SK-N-SH (cell line): ENCODE measurements around the gene SCN3A. TPM values are rescaled to one million over a fixed set of nuclear protein-coding genes. Genes with fewer than 3 reads are reported as not detected.

Experiments
- CTCF ChIA-PET: fragments of 300-600, 350-600 bp; formaldehyde crosslinking; extraction: SDS; loops from one replicate; lab custom pipeline; 2021; lab: Yijun Ruan, JAX
- POLR2A ChIA-PET: fragments of 350-600 bp; sonication (Branson Sonifier 250); formaldehyde crosslinking; extraction: SDS; loops from one replicate; lab custom pipeline; 2020; ENCODE audit warnings: antibody characterized with exemption, inconsistent platforms; lab: Yijun Ruan, JAX
- DNase-seq: peaks from one replicate; pipeline ENCODE4 v3.0.0; 2012
- H2AFZ ChIP-seq: fragments of 200-600 bp; sonication (generic); 2 replicates; pipeline ENCODE4 v1.8.1; 2016; ENCODE audit warnings: antibody characterized with exemption, mild to moderate bottlenecking, low read depth
- H3F3A ChIP-seq: fragments of 200-600 bp; sonication (generic); replicated peaks from 2 replicates; pipeline ENCODE3; 2016; ENCODE audit warnings: antibody characterized with exemption, mild to moderate bottlenecking; ENCODE audit not compliant: insufficient read depth
- H3K27ac ChIP-seq, 2 experiments: fragments of 200-500 bp in 1 of 2; fragments of 200-600 bp in 1 of 2; sonication (Bioruptor generic) in 1 of 2; sonication (generic), shearing (Covaris generic) in 1 of 2; 2 replicates each; pipeline versions ENCODE4 v1.5.1 to v1.6.1; 2014 to 2016; ENCODE audit warnings: low read depth in 2 of 2, inconsistent platforms in 1 of 2, low read length in 1 of 2, mild to moderate bottlenecking in 1 of 2, mixed read lengths in 1 of 2
- H3K27me3 ChIP-seq: fragments of 200-600 bp; sonication (generic), shearing (Covaris generic); 2 replicates; pipeline ENCODE4 v1.6.1; 2016; ENCODE audit warnings: mixed run types; ENCODE audit not compliant: insufficient read depth
- H3K36me3 ChIP-seq, 2 experiments: fragments of 200-500 bp in 1 of 2; fragments of 200-600 bp in 1 of 2; sonication (Bioruptor generic) in 1 of 2; sonication (generic) in 1 of 2; replicated peaks in 1 of 2; 2 replicates each; pipeline versions ENCODE3 to v1.5.1; 2014 to 2016; ENCODE audit warnings: low read length in 1 of 2, mild to moderate bottlenecking in 1 of 2; ENCODE audit not compliant: insufficient read depth in 2 of 2, control insufficient read depth in 1 of 2
- H3K4me1 ChIP-seq, 2 experiments: fragments of 200-500 bp in 1 of 2; fragments of 200-600 bp in 1 of 2; sonication (Bioruptor generic) in 1 of 2; sonication (generic), shearing (Covaris generic) in 1 of 2; 2 replicates each; pipeline versions ENCODE4 v1.5.1 to v1.6.1; 2014 to 2016; ENCODE audit warnings: low read depth in 1 of 2, low read length in 1 of 2, mixed run types in 1 of 2; ENCODE audit not compliant: insufficient read depth in 2 of 2, control insufficient read depth in 1 of 2
- H3K4me2 ChIP-seq: fragments of 200-600 bp; sonication (generic), shearing (Covaris generic); 2 replicates; pipeline ENCODE4 v1.6.1; 2017; ENCODE audit warnings: mixed run types
- H3K4me3 ChIP-seq, 2 experiments: fragments of 200-500 bp in 1 of 2; fragments of 200-600 bp in 1 of 2; sonication (Bioruptor generic) in 1 of 2; sonication (generic), shearing (Covaris generic) in 1 of 2; 2 replicates each; pipeline versions ENCODE4 v1.5.1 to v1.8.1; 2014 to 2016; ENCODE audit warnings: low read depth in 2 of 2, inconsistent platforms in 1 of 2, low read length in 1 of 2, mild to moderate bottlenecking in 1 of 2, mixed read lengths in 1 of 2, moderate library complexity in 1 of 2
- H3K79me2 ChIP-seq: fragments of 200-600 bp; sonication (generic); 2 replicates; pipeline ENCODE4 v1.8.1; 2017; ENCODE audit warnings: mild to moderate bottlenecking; ENCODE audit not compliant: insufficient read depth
- H3K9ac ChIP-seq: fragments of 200-600 bp; sonication (generic); 2 replicates; pipeline ENCODE4 v1.6.1; 2017; ENCODE audit warnings: mixed run types
- H3K9me2 ChIP-seq: fragments of 200-600 bp; sonication (generic); 2 replicates; pipeline ENCODE4 v1.6.1; 2017; ENCODE audit warnings: mixed run types
- H3K9me3 ChIP-seq: fragments of 200-600 bp; sonication (generic); 2 replicates; pipeline ENCODE4 v1.6.1; 2017; ENCODE audit warnings: mixed run types, mild to moderate bottlenecking, moderate library complexity
- H4K20me1 ChIP-seq: fragments of 200-600 bp; sonication (generic); 2 replicates; pipeline ENCODE4 v1.6.1; 2017; ENCODE audit warnings: mild to moderate bottlenecking, mixed run types; ENCODE audit not compliant: insufficient read depth
- CHD2 ChIP-seq: fragments of 150-350 bp; IDR thresholded peaks from 2 replicates; pipeline ENCODE4 v1.6.1; 2018; ENCODE audit warnings: low read length; ENCODE audit not compliant: partially characterized antibody
- CTCF ChIP-seq: fragments of 200-600 bp; sonication (generic); IDR thresholded peaks from 2 replicates; pipeline ENCODE4 v1.6.1; 2017; ENCODE audit warnings: antibody characterized with exemption, mild to moderate bottlenecking, moderate library complexity
- ELF1 ChIP-seq: IDR thresholded peaks from 2 replicates; pipeline ENCODE4 v1.4.0; 2012
- EZH2phosphoT487 ChIP-seq: fragments of 200-600 bp; sonication (generic); IDR thresholded peaks from 2 replicates; pipeline ENCODE4 v1.6.1; 2017; ENCODE audit warnings: low read depth, mixed run types, mild to moderate bottlenecking, antibody characterized with exemption, moderate library complexity, borderline replicate concordance
- FOXJ3 ChIP-seq: sonication (generic); formaldehyde crosslinking; IDR thresholded peaks from 2 replicates; pipeline ENCODE4 v1.5.1; 2020; ENCODE audit warnings: mild to moderate bottlenecking, missing genetic modification reagents
- GABPA ChIP-seq: IDR thresholded peaks from 2 replicates; pipeline ENCODE4 v1.4.0; 2012; ENCODE audit warnings: low read depth, mild to moderate bottlenecking
- JUND ChIP-seq: IDR thresholded peaks from 2 replicates; pipeline ENCODE4 v1.4.0; 2012
- MXI1 ChIP-seq: IDR thresholded peaks from 2 replicates; pipeline ENCODE4 v1.6.1; 2012; ENCODE audit warnings: mild to moderate bottlenecking, low read depth, low read length, improper control_type of control experiment
- NFIC ChIP-seq: IDR thresholded peaks from 2 replicates; pipeline ENCODE4 v1.4.0; 2012; ENCODE audit warnings: borderline replicate concordance
- POLR2AphosphoS5 ChIP-seq: IDR thresholded peaks from 2 replicates; pipeline ENCODE4 v1.6.1; 2012; ENCODE audit warnings: low read depth, low read length
- RAD21 ChIP-seq: IDR thresholded peaks from 2 replicates; pipeline ENCODE4 v1.6.1; 2012; ENCODE audit warnings: mild to moderate bottlenecking, low read length
- SMC3 ChIP-seq: IDR thresholded peaks from 2 replicates; pipeline ENCODE4 v1.6.1; 2012; ENCODE audit warnings: low read depth, low read length, improper control_type of control experiment
- TAF1 ChIP-seq: IDR thresholded peaks from 2 replicates; pipeline ENCODE4 v1.6.1; 2012; ENCODE audit warnings: low read depth, mild to moderate bottlenecking, low read length, moderate library complexity, borderline replicate concordance
- USF1 ChIP-seq: IDR thresholded peaks from 2 replicates; pipeline ENCODE4 v1.4.0; 2012; ENCODE audit warnings: low read depth, borderline replicate concordance
- YY1 ChIP-seq: IDR thresholded peaks from 2 replicates; pipeline ENCODE4 v1.4.0; 2012; ENCODE audit warnings: low read depth, mild to moderate bottlenecking
- ZBTB33 ChIP-seq: IDR thresholded peaks from 2 replicates; pipeline ENCODE4 v1.4.0; 2012; ENCODE audit warnings: low read depth, borderline replicate concordance
- WGBS: methylation state at CpG from one replicate; pipeline ENCODE4 v1.1.6; 2017; ENCODE audit warnings: low lambda C conversion rate; 5-methylcytosine and 5-hydroxymethylcytosine counted together
- polyA plus RNA-seq, 3 experiments: library from polyadenylated mRNA; depleted of rRNA; stranded (reverse); fragments of >200 nt; gene quantifications; 2 replicates each; pipeline ENCODE4 v1.2.3, GENCODE V29; 2012
- TF ChIP-seq, protein P1 (sequence below): fragments of 150-350 bp; IDR thresholded peaks from 2 replicates; pipeline ENCODE4 v1.6.1; 2016; ENCODE audit warnings: mild to moderate bottlenecking, low read depth, low read length
- TF ChIP-seq, protein P2 (sequence below): IDR thresholded peaks from 2 replicates; pipeline ENCODE4 v1.4.0; 2012; ENCODE audit warnings: low read depth

The SCN3A gene
- polyA plus RNA-seq, 1 of the 3 experiments (the other 2 are of a cell fraction) = 0.33 TPM

DNA sequence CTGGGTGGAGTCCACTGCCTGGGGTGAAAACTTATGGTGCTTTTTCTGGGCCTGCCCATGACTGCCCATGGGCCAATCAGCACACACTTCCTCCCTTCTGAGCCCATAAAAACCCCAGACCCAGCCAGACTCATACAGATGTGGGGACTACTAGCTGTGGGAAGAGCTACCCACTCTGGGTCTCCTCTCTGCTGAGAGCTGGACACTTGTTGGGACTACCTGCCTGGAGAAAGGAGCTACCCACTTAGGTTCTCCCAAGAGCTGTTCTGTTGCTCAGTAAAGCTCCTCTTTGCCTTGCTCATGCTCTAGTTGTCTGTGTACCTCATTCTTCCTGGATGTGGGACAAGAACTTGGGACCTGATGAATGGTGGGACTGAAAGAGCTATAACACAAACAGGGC, 129.0 kb downstream of the SCN3A start:
- Histone ChIP-seq H3K27ac (no peak overlapping the region), H3K9ac (no peak overlapping the region), H3K27me3 (no peaks in the 10 kb centered on the region), H2AFZ (no peak overlapping the region), H3F3A (no peaks in the 10 kb centered on the region), H3K36me3 (no peaks in the 10 kb centered on the region), H3K4me2 (no peak overlapping the region), H3K9me3 (no peaks in the 10 kb centered on the region; the same call in 1 of the 2 replicates), H4K20me1 (no peaks in the 10 kb centered on the region), H3K4me1 (peaks cover 0 to 4% of the 10 kb centered on the region in 2 experiments; a peak in 1 of 4 replicates), H3K79me2 (no peaks in the 10 kb centered on the region), H3K4me3 (no peak overlapping the region), H3K9me2 (no peaks in the 10 kb centered on the region)
- TF ChIP-seq, protein P1, sequence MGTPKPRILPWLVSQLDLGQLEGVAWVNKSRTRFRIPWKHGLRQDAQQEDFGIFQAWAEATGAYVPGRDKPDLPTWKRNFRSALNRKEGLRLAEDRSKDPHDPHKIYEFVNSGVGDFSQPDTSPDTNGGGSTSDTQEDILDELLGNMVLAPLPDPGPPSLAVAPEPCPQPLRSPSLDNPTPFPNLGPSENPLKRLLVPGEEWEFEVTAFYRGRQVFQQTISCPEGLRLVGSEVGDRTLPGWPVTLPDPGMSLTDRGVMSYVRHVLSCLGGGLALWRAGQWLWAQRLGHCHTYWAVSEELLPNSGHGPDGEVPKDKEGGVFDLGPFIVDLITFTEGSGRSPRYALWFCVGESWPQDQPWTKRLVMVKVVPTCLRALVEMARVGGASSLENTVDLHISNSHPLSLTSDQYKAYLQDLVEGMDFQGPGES = no peak
- no peak for TF ChIP-seq USF1
- TF ChIP-seq NFIC = no peak
- TF ChIP-seq MXI1 = no peak
- TF ChIP-seq ZBTB33 = no peak
- no peak for TF ChIP-seq EZH2phosphoT487
- no peak for TF ChIP-seq CHD2
- no peak for TF ChIP-seq ELF1
- TF ChIP-seq, protein P2, sequence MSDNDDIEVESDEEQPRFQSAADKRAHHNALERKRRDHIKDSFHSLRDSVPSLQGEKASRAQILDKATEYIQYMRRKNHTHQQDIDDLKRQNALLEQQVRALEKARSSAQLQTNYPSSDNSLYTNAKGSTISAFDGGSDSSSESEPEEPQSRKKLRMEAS = no peak
- no peak for TF ChIP-seq TAF1
- no peak for TF ChIP-seq POLR2AphosphoS5
- TF ChIP-seq GABPA = no peak
- no peak for TF ChIP-seq RAD21
- TF ChIP-seq JUND = no peak
- TF ChIP-seq FOXJ3 = no peak
- DNase-seq = no peak
- ChIA-PET CTCF (interaction anchor here (1.1 to 1.7 kb wide), 4 partner anchors 17 to 59 kb away, joined by 3 to 4 read pairs (median 4); no protein-coding TSS in a partner anchor), POLR2A (no interaction called here)

- H3F3A ChIP-seq = no peaks in the 10 kb centered on the region
- H4K20me1 ChIP-seq = no peaks in the 10 kb centered on the region
- DNase-seq = no peak
- no peaks in the 10 kb centered on the region; the same call in 1 of the 2 replicates for H3K9me3 ChIP-seq
- peaks cover 0 to 4% of the 10 kb centered on the region in 2 experiments; a peak in 1 of 4 replicates for H3K4me1 ChIP-seq
- no peak overlapping the region for H2AFZ ChIP-seq
- no peaks in the 10 kb centered on the region for H3K9me2 ChIP-seq
- ChIA-PET CTCF (interaction anchor here (1.1 to 1.7 kb wide), 3 partner anchors 18 to 58 kb away, joined by 3 to 4 read pairs (median 4); no protein-coding TSS in a partner anchor), POLR2A (no interaction called here)
- H3K4me2 ChIP-seq = no peak overlapping the region
- H3K27me3 ChIP-seq = no peaks in the 10 kb centered on the region
- H3K36me3 ChIP-seq = no peaks in the 10 kb centered on the region
- H3K27ac ChIP-seq = no peak overlapping the region
- H3K79me2 ChIP-seq = no peaks in the 10 kb centered on the region
- no peak overlapping the region for H3K4me3 ChIP-seq
- WGBS = 80% methylated on average over 1 of the region's 3 CpGs
- no peak overlapping the region for H3K9ac ChIP-seq
- TF ChIP-seq YY1 = no peak
- no peak for TF ChIP-seq CTCF
- TF ChIP-seq, protein P1 = no peak
- TF ChIP-seq USF1 = no peak
- no peak for TF ChIP-seq JUND
- no peak for TF ChIP-seq MXI1
- no peak for TF ChIP-seq SMC3
- TF ChIP-seq RAD21 = no peak
Measured at GRCh38 chr2:165074323-165074722, 129.5 kb downstream of the SCN3A start.
